ENCODE measurements around the gene TASOR2. TPM values are rescaled to one million over a fixed set of nuclear protein-coding genes. Genes with fewer than 3 reads are reported as not detected.

Gene TASOR2
- total and polyA plus RNA-seq, 9 of the 15 experiments (the other 6 are each of a cell fraction or from before 2014, with no cell fraction given) = 12.7 to 75.3 (median 52.3) TPM

DNA sequence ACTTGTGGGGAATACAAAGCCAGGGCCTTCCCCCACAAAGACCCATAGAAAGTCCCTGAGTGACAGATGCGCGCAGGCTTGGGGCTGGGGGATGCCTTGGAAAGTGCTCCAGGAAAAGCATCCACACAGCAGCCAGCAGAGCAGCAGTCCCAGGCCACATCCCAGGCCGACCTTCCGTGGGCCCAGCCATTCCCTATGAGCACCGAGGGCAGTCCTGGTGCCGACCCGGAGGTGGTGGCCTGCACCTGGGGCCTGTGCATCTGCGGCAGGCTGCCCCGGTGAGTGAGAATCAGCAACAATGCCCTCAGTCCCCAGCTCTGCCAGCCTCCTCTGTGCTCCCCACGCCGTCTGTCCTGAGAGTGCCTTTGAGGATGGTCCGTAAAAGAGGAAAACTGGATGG, 44.6 kb upstream of the TASOR2 start:
- Histone ChIP-seq H3K27ac (ENCODE audit: extremely low read depth, low read depth, low read length) (no peak overlapping the region), H3K9me3 (replicated peaks; ENCODE audit: control insufficient read depth, insufficient read depth, low read depth, low read length) (no peaks in the 10 kb centered on the region), H3K4me1 (replicated peaks in 1 of 2; ENCODE audit: control insufficient read depth in 2 of 2, insufficient read depth in 2 of 2, low read length in 2 of 2) (peaks cover 0 to 5% of the 10 kb centered on the region in 2 experiments; a peak in 1 of 5 replicates), H3K9me1 (ENCODE audit: control insufficient read depth, insufficient read depth, low read length) (no peaks in the 10 kb centered on the region), H3K9ac (ENCODE audit: insufficient read depth in 1 of 2, low read depth in 2 of 2, low read length in 2 of 2) (no peak overlapping the region; a peak in 1 of 4 replicates), H3K27me3 (ENCODE audit: control insufficient read depth in 2 of 2, insufficient read depth in 2 of 2, low read length in 2 of 2) (peaks cover 4 to 10% of the 10 kb centered on the region in 2 experiments; a peak in 3 of 5 replicates), H3K4me2 (ENCODE audit: insufficient read depth, low read length) (no peak overlapping the region), H3K36me3 (ENCODE audit: control insufficient read depth, insufficient read depth, low read length) (peaks cover 23% of the 10 kb centered on the region; the same call in 2 of the 3 replicates), H3K79me2 (ENCODE audit: control insufficient read depth, insufficient read depth, low read length) (no peaks in the 10 kb centered on the region), H4K20me1 (replicated peaks; ENCODE audit: control insufficient read depth, insufficient read depth, low read length) (no peaks in the 10 kb centered on the region), H3K4me3 (no peak overlapping the region), H2AFZ (ENCODE audit: low read depth, low read length) (no peak overlapping the region)
- CTCF ChIA-PET (ENCODE audit: low intra/inter-chr PET ratio) = no interaction called here
- POLR2A ChIA-PET = interaction anchor here (0.6 kb wide), 1 partner anchor 51 kb away, joined by 3 read pairs; no protein-coding TSS in a partner anchor
- intact Hi-C loops (cut with micrococcal nuclease) (no loop called here), in situ Hi-C loops (cut with MboI) (no loop called here)
- no peak for FAIRE-seq
- TF ChIP-seq PURB (CRISPR knock-in tag; IDR thresholded peaks at IDR 0.05; ENCODE audit: low read depth) (no peak), CHD1 (IDR thresholded peaks at IDR 0.05; ENCODE audit: low read length) (no peak)
- no peak for DNase-seq (ENCODE audit: extremely low read depth in 1 of 4, low spot score in 3 of 4)
- no TSS peak for BruUV-seq (replicated peaks)
- WGBS (ENCODE audit: insufficient coverage, low coverage, missing lambda C conversion rate) = 78% methylated on average over 12 of the region's 12 CpGs
- ATAC-seq = no peak

- no peaks in the 10 kb centered on the region for H3K79me2 ChIP-seq (ENCODE audit: control insufficient read depth, insufficient read depth, low read length)
- no peak for FAIRE-seq
- 84% methylated on average over 13 of the region's 13 CpGs for WGBS (ENCODE audit: insufficient coverage, low coverage, missing lambda C conversion rate)
- H3K9me1 ChIP-seq (ENCODE audit: control insufficient read depth, insufficient read depth, low read length) = no peaks in the 10 kb centered on the region
- H4K20me1 ChIP-seq (replicated peaks; ENCODE audit: control insufficient read depth, insufficient read depth, low read length) = no peaks in the 10 kb centered on the region
- no peak overlapping the region for H3K4me3 ChIP-seq
- peaks cover 23% of the 10 kb centered on the region; the same call in 2 of the 3 replicates for H3K36me3 ChIP-seq (ENCODE audit: control insufficient read depth, insufficient read depth, low read length)
- H3K9me3 ChIP-seq (replicated peaks; ENCODE audit: control insufficient read depth, insufficient read depth, low read depth, low read length) = no peaks in the 10 kb centered on the region
- CTCF ChIA-PET (ENCODE audit: low intra/inter-chr PET ratio) = no interaction called here
- no peak overlapping the region for H3K4me2 ChIP-seq (ENCODE audit: insufficient read depth, low read length)
- ATAC-seq = no peak
- POLR2A ChIA-PET = no interaction called here
- H3K9ac ChIP-seq (ENCODE audit: insufficient read depth in 1 of 2, low read depth in 2 of 2, low read length in 2 of 2) = no peak overlapping the region
- TF ChIP-seq NELFE (IDR thresholded peaks at IDR 0.05; ENCODE audit: insufficient read depth, insufficient read length) (no peak), FOXK1 (CRISPR knock-in tag; IDR thresholded peaks at IDR 0.05; ENCODE audit: borderline replicate concordance) (no peak), CEBPB (tag; IDR thresholded peaks at IDR 0.05) (no peak), CREB5 (CRISPR knock-in tag; IDR thresholded peaks at IDR 0.05) (no peak), ZFP1 (CRISPR knock-in tag; IDR thresholded peaks at IDR 0.05) (no peak)
- TF ChIP-seq, protein P1, sequence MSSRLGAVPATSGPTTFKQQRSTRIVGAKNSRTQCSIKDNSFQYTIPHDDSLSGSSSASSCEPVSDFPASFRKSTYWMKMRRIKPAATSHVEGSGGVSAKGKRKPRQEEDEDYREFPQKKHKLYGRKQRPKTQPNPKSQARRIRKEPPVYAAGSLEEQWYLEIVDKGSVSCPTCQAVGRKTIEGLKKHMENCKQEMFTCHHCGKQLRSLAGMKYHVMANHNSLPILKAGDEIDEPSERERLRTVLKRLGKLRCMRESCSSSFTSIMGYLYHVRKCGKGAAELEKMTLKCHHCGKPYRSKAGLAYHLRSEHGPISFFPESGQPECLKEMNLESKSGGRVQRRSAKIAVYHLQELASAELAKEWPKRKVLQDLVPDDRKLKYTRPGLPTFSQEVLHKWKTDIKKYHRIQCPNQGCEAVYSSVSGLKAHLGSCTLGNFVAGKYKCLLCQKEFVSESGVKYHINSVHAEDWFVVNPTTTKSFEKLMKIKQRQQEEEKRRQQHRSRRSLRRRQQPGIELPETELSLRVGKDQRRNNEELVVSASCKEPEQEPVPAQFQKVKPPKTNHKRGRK (tag; IDR thresholded peaks at IDR 0.05) = no peak
- H2AFZ ChIP-seq (ENCODE audit: low read depth, low read length) = no peak overlapping the region
- peaks cover 2 to 5% of the 10 kb centered on the region in 2 experiments; a peak in 3 of 5 replicates for H3K27me3 ChIP-seq (ENCODE audit: control insufficient read depth in 2 of 2, insufficient read depth in 2 of 2, low read length in 2 of 2)
- intact Hi-C loops (cut with micrococcal nuclease) = no loop called here
- no peak for DNase-seq (ENCODE audit: extremely low read depth in 1 of 4, low spot score in 3 of 4)
- peaks cover 0 to 5% of the 10 kb centered on the region in 2 experiments; a peak in 1 of 5 replicates for H3K4me1 ChIP-seq (replicated peaks in 1 of 2; ENCODE audit: control insufficient read depth in 2 of 2, insufficient read depth in 2 of 2, low read length in 2 of 2)
- H3K27ac ChIP-seq (ENCODE audit: extremely low read depth, low read depth, low read length) = no peak overlapping the region
- in situ Hi-C loops (cut with MboI) = no loop called here
- no TSS peak for BruUV-seq (replicated peaks)
Observed at GRCh38 chr10:5640501-5640900, 44.1 kb upstream of the TASOR2 start.

Data from K562 (cell line).